GM23338 (cell line): Measurements from ENCODE around the gene TMEM163. TPM values are rescaled to one million over a fixed set of nuclear protein-coding genes. Genes with fewer than 3 reads are reported as not detected.

Source experiments
- ATAC-seq: fragments of 200-7000 bp; cut with Tn5 transposase; 3 replicates; pipeline ENCODE4 v1.9.1; 2020
- DNase-seq: peaks from one replicate; pipeline ENCODE4 v3.0.0-alpha.2; 2015; ENCODE audit warnings: low spot score
- H2AFZ ChIP-seq: fragments of 200-600 bp; sonication (generic); 2 replicates; pipeline ENCODE4 v1.8.0; 2016; ENCODE audit warnings: antibody characterized with exemption, mild to moderate bottlenecking, moderate library complexity
- H3F3A ChIP-seq: fragments of 200-600 bp; sonication (generic); replicated peaks from 2 replicates; pipeline ENCODE4 v1.8.0; 2017; ENCODE audit warnings: antibody characterized with exemption, mixed run types, low read depth
- H3K27ac ChIP-seq: fragments of 200-600 bp; sonication (generic); 2 replicates; pipeline ENCODE4 v1.6.1; 2016; ENCODE audit warnings: low read depth
- H3K27me3 ChIP-seq: fragments of 200-600 bp; sonication (generic); 2 replicates; pipeline ENCODE4 v1.8.0; 2016; ENCODE audit warnings: mild to moderate bottlenecking, mixed run types, moderate library complexity; ENCODE audit not compliant: insufficient read depth
- H3K36me3 ChIP-seq: fragments of 200-600 bp; sonication (generic); 2 replicates; pipeline ENCODE4 v1.8.0; 2016; ENCODE audit warnings: mild to moderate bottlenecking; ENCODE audit not compliant: insufficient read depth
- H3K4me1 ChIP-seq: fragments of 200-600 bp; sonication (generic); 2 replicates; pipeline ENCODE4 v1.8.0; 2016; ENCODE audit warnings: mild to moderate bottlenecking, moderate library complexity; ENCODE audit not compliant: insufficient read depth
- H3K4me2 ChIP-seq: fragments of 200-600 bp; sonication (generic); 2 replicates; pipeline ENCODE4 v1.7.1; 2017; ENCODE audit warnings: mixed run types
- H3K4me3 ChIP-seq: fragments of 200-600 bp; sonication (generic); 2 replicates; pipeline ENCODE4 v1.6.1; 2016; ENCODE audit warnings: mixed run types
- H3K79me2 ChIP-seq: fragments of 200-600 bp; sonication (generic); replicated peaks from 2 replicates; pipeline ENCODE4 v1.8.0; 2017; ENCODE audit warnings: mild to moderate bottlenecking; ENCODE audit not compliant: insufficient read depth
- H3K9me2 ChIP-seq: fragments of 200-600 bp; sonication (generic); 2 replicates; pipeline ENCODE4 v1.8.0; 2017; ENCODE audit not compliant: insufficient read depth
- H4K20me1 ChIP-seq: fragments of 200-600 bp; sonication (generic); replicated peaks from 2 replicates; pipeline ENCODE4 v1.8.0; 2017; ENCODE audit warnings: mild to moderate bottlenecking; ENCODE audit not compliant: insufficient read depth
- H3K27ac Mint-ChIP-seq: 2 replicates; pipeline ENCODE4 v1.8.0; 2020; ENCODE audit warnings: inconsistent platforms, mild to moderate bottlenecking, moderate library complexity, mixed read lengths
- H3K27me3 Mint-ChIP-seq: 3 replicates; pipeline ENCODE4 v1.8.0; 2022; ENCODE audit warnings: low read depth, mild to moderate bottlenecking, moderate library complexity, mixed read lengths, inconsistent platforms; ENCODE audit not compliant: insufficient read depth, poor library complexity
- H3K36me3 Mint-ChIP-seq: 3 replicates; pipeline ENCODE4 v1.8.0; 2021; ENCODE audit warnings: low read depth, mild to moderate bottlenecking, inconsistent platforms, moderate library complexity, mixed read lengths
- H3K4me1 Mint-ChIP-seq: 3 replicates; pipeline ENCODE4 v1.8.0; 2020; ENCODE audit warnings: mild to moderate bottlenecking, inconsistent platforms, mixed read lengths
- H3K4me3 Mint-ChIP-seq: 3 replicates; pipeline ENCODE4 v1.8.0; 2021; ENCODE audit warnings: moderate library complexity, mild to moderate bottlenecking, inconsistent platforms, mixed read lengths
- H3K9me3 Mint-ChIP-seq: 3 replicates; pipeline ENCODE4 v1.8.0; 2020; ENCODE audit warnings: moderate library complexity, mild to moderate bottlenecking, inconsistent platforms, mixed read lengths
- CREB1 ChIP-seq: fragments of 250-450 bp; sonication (Bioruptor Pico); IDR thresholded peaks from 2 replicates; pipeline ENCODE4 v1.5.0; 2020; ENCODE audit warnings: low read depth, mild to moderate bottlenecking, moderate library complexity
- EZH2 ChIP-seq: fragments of 200-600 bp; sonication (generic); IDR thresholded peaks from one replicate; pipeline ENCODE4 v1.8.0; 2017; ENCODE audit warnings: antibody characterized with exemption, mild to moderate bottlenecking, low read depth; ENCODE audit not compliant: unreplicated experiment
- EZH2phosphoT487 ChIP-seq: fragments of 200-600 bp; sonication (generic); IDR thresholded peaks from one replicate; pipeline ENCODE4 v1.8.1; 2018; ENCODE audit warnings: antibody characterized with exemption; ENCODE audit not compliant: unreplicated experiment
- JUNB ChIP-seq: IDR thresholded peaks from one replicate; pipeline ENCODE4 v1.6.1; 2016; ENCODE audit warnings: antibody characterized with exemption; ENCODE audit not compliant: unreplicated experiment
- NANOG ChIP-seq: IDR thresholded peaks from 2 replicates; pipeline ENCODE4 v1.6.1; 2016; ENCODE audit warnings: antibody characterized with exemption, borderline replicate concordance
- POLR2AphosphoS5 ChIP-seq: IDR thresholded peaks from 2 replicates; pipeline ENCODE4 v1.6.1; 2016; ENCODE audit warnings: antibody characterized with exemption, low read depth
- STAT1 ChIP-seq: IDR thresholded peaks from one replicate; pipeline ENCODE4 v1.6.1; 2016; ENCODE audit warnings: antibody characterized with exemption; ENCODE audit not compliant: unreplicated experiment
- ZNF114 ChIP-seq: fragments of 250-450 bp; sonication (Bioruptor Pico); IDR thresholded peaks from 2 replicates; pipeline ENCODE4 v1.5.0; 2020; ENCODE audit warnings: mild to moderate bottlenecking, moderate library complexity
- ZNF331 ChIP-seq: fragments of 250-450 bp; sonication (Bioruptor Pico); IDR thresholded peaks from 2 replicates; pipeline ENCODE4 v1.5.0; 2020; ENCODE audit warnings: low read depth, mild to moderate bottlenecking, moderate library complexity
- polyA plus RNA-seq: library from polyadenylated mRNA; unstranded; fragments of >200 nt; fragmentation: Nextera tagmentation; extraction: Ambion mirVana; gene quantifications from 2 replicates; pipeline ENCODE4 v1.2.1, GENCODE V29; 2016
- total RNA-seq: library from RNA; depleted of rRNA; stranded (reverse); fragments of >200 nt; shearing (Covaris generic); gene quantifications from 2 replicates; pipeline ENCODE4 v1.2.3, GENCODE V29; 2014
- TF ChIP-seq, protein P1 (sequence below): fragments of 250-450 bp; sonication (Bioruptor Pico); IDR thresholded peaks from 2 replicates; pipeline ENCODE4 v1.5.0; 2020; ENCODE audit warnings: mild to moderate bottlenecking, moderate library complexity
- TF ChIP-seq, protein P2 (sequence below): IDR thresholded peaks from 2 replicates; pipeline ENCODE4 v1.6.1; 2016; ENCODE audit warnings: antibody characterized with exemption
- TF ChIP-seq, protein P3 (sequence below), 2 experiments: fragments of 200-600 bp in 1 of 2; sonication (generic) in 1 of 2; conservative IDR thresholded peaks; 2 replicates each; pipeline versions ENCODE4 v1.5.1 to v1.6.1; 2016 to 2017; ENCODE audit warnings: antibody characterized with exemption in 2 of 2, low read depth in 2 of 2, mild to moderate bottlenecking in 2 of 2, moderate library complexity in 1 of 2
- TF ChIP-seq, protein P4 (sequence below): IDR thresholded peaks from one replicate; pipeline ENCODE4 v1.6.1; 2018; ENCODE audit warnings: antibody characterized with exemption; ENCODE audit not compliant: unreplicated experiment

The TMEM163 gene
- total and polyA plus RNA-seq, 2 experiments from 2014 or later, result 1.1 to 1.8 TPM

DNA sequence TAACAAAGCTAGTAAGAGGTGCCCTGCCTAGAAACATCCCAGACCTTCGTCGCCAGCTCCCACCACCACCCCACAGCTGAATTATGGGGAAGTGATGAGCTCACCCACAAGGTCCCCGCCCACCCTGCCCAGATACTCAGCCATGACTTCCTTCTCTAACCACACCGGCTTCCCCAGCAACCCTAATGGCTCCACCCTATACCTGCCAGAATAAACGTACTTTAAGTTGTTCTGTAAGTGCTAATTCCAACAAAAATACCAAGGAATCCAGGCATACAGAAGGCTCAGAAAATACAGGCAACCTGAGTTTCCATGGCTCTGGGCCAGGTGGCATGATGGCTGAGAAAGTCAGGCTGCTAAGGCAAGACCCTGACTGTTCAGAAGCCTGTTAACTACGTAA is 39.1 kb downstream of the TMEM163 start:
- no peak for ATAC-seq
- no peaks in the 10 kb centered on the region for H3K79me2 ChIP-seq
- TF ChIP-seq ZNF331 (CRISPR knock-in tag), result no peak
- TF ChIP-seq POLR2AphosphoS5, result no peak
- TF ChIP-seq STAT1, result no peak
- TF ChIP-seq CREB1, result no peak
- TF ChIP-seq, protein P1, sequence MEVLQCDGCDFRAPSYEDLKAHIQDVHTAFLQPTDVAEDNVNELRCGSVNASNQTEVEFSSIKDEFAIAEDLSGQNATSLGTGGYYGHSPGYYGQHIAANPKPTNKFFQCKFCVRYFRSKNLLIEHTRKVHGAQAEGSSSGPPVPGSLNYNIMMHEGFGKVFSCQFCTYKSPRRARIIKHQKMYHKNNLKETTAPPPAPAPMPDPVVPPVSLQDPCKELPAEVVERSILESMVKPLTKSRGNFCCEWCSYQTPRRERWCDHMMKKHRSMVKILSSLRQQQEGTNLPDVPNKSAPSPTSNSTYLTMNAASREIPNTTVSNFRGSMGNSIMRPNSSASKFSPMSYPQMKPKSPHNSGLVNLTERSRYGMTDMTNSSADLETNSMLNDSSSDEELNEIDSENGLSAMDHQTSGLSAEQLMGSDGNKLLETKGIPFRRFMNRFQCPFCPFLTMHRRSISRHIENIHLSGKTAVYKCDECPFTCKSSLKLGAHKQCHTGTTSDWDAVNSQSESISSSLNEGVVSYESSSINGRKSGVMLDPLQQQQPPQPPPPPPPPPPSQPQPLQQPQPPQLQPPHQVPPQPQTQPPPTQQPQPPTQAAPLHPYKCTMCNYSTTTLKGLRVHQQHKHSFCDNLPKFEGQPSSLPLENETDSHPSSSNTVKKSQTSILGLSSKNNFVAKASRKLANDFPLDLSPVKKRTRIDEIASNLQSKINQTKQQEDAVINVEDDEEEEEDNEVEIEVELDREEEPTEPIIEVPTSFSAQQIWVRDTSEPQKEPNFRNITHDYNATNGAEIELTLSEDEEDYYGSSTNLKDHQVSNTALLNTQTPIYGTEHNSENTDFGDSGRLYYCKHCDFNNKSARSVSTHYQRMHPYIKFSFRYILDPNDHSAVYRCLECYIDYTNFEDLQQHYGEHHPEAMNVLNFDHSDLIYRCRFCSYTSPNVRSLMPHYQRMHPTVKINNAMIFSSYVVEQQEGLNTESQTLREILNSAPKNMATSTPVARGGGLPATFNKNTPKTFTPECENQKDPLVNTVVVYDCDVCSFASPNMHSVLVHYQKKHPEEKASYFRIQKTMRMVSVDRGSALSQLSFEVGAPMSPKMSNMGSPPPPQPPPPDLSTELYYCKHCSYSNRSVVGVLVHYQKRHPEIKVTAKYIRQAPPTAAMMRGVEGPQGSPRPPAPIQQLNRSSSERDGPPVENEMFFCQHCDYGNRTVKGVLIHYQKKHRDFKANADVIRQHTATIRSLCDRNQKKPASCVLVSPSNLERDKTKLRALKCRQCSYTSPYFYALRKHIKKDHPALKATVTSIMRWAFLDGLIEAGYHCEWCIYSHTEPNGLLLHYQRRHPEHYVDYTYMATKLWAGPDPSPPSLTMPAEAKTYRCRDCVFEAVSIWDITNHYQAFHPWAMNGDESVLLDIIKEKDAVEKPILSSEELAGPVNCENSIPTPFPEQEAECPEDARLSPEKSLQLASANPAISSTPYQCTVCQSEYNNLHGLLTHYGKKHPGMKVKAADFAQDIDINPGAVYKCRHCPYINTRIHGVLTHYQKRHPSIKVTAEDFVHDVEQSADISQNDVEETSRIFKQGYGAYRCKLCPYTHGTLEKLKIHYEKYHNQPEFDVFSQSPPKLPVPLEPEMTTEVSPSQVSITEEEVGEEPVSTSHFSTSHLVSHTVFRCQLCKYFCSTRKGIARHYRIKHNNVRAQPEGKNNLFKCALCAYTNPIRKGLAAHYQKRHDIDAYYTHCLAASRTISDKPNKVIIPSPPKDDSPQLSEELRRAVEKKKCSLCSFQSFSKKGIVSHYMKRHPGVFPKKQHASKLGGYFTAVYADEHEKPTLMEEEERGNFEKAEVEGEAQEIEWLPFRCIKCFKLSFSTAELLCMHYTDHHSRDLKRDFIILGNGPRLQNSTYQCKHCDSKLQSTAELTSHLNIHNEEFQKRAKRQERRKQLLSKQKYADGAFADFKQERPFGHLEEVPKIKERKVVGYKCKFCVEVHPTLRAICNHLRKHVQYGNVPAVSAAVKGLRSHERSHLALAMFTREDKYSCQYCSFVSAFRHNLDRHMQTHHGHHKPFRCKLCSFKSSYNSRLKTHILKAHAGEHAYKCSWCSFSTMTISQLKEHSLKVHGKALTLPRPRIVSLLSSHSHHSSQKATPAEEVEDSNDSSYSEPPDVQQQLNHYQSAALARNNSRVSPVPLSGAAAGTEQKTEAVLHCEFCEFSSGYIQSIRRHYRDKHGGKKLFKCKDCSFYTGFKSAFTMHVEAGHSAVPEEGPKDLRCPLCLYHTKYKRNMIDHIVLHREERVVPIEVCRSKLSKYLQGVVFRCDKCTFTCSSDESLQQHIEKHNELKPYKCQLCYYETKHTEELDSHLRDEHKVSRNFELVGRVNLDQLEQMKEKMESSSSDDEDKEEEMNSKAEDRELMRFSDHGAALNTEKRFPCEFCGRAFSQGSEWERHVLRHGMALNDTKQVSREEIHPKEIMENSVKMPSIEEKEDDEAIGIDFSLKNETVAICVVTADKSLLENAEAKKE (CRISPR knock-in tag), result no peak
- TF ChIP-seq, protein P2, sequence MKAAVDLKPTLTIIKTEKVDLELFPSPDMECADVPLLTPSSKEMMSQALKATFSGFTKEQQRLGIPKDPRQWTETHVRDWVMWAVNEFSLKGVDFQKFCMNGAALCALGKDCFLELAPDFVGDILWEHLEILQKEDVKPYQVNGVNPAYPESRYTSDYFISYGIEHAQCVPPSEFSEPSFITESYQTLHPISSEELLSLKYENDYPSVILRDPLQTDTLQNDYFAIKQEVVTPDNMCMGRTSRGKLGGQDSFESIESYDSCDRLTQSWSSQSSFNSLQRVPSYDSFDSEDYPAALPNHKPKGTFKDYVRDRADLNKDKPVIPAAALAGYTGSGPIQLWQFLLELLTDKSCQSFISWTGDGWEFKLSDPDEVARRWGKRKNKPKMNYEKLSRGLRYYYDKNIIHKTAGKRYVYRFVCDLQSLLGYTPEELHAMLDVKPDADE, result no peak
- no peak for TF ChIP-seq NANOG
- no peak for TF ChIP-seq JUNB
- TF ChIP-seq, protein P3, sequence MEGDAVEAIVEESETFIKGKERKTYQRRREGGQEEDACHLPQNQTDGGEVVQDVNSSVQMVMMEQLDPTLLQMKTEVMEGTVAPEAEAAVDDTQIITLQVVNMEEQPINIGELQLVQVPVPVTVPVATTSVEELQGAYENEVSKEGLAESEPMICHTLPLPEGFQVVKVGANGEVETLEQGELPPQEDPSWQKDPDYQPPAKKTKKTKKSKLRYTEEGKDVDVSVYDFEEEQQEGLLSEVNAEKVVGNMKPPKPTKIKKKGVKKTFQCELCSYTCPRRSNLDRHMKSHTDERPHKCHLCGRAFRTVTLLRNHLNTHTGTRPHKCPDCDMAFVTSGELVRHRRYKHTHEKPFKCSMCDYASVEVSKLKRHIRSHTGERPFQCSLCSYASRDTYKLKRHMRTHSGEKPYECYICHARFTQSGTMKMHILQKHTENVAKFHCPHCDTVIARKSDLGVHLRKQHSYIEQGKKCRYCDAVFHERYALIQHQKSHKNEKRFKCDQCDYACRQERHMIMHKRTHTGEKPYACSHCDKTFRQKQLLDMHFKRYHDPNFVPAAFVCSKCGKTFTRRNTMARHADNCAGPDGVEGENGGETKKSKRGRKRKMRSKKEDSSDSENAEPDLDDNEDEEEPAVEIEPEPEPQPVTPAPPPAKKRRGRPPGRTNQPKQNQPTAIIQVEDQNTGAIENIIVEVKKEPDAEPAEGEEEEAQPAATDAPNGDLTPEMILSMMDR (conservative IDR thresholded peaks at IDR 0.05; ENCODE audit: low read depth in 2 of 2), result no peak
- no peak for TF ChIP-seq ZNF114
- TF ChIP-seq EZH2phosphoT487, result no peak
- TF ChIP-seq, protein P4, sequence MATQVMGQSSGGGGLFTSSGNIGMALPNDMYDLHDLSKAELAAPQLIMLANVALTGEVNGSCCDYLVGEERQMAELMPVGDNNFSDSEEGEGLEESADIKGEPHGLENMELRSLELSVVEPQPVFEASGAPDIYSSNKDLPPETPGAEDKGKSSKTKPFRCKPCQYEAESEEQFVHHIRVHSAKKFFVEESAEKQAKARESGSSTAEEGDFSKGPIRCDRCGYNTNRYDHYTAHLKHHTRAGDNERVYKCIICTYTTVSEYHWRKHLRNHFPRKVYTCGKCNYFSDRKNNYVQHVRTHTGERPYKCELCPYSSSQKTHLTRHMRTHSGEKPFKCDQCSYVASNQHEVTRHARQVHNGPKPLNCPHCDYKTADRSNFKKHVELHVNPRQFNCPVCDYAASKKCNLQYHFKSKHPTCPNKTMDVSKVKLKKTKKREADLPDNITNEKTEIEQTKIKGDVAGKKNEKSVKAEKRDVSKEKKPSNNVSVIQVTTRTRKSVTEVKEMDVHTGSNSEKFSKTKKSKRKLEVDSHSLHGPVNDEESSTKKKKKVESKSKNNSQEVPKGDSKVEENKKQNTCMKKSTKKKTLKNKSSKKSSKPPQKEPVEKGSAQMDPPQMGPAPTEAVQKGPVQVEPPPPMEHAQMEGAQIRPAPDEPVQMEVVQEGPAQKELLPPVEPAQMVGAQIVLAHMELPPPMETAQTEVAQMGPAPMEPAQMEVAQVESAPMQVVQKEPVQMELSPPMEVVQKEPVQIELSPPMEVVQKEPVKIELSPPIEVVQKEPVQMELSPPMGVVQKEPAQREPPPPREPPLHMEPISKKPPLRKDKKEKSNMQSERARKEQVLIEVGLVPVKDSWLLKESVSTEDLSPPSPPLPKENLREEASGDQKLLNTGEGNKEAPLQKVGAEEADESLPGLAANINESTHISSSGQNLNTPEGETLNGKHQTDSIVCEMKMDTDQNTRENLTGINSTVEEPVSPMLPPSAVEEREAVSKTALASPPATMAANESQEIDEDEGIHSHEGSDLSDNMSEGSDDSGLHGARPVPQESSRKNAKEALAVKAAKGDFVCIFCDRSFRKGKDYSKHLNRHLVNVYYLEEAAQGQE, result no peak
- TF ChIP-seq EZH2, result no peak
- no peak for DNase-seq
- no peaks in the 10 kb centered on the region for H3K27me3 ChIP-seq
- peaks cover 12% of the 10 kb centered on the region; the same call in 1 of the 2 replicates for H3K4me1 ChIP-seq
- no peak overlapping the region for H2AFZ ChIP-seq
- no peaks in the 10 kb centered on the region for H3K27me3 Mint-ChIP-seq
- H3K9me3 Mint-ChIP-seq, result no peaks in the 10 kb centered on the region
- no peaks in the 10 kb centered on the region for H3F3A ChIP-seq
- no peak overlapping the region for H3K4me2 ChIP-seq
- no peak overlapping the region for H3K27ac Mint-ChIP-seq
- H3K4me1 Mint-ChIP-seq, result peaks cover 30% of the 10 kb centered on the region
- no peak overlapping the region for H3K4me3 Mint-ChIP-seq
- H3K27ac ChIP-seq, result no peak overlapping the region
- no peaks in the 10 kb centered on the region for H4K20me1 ChIP-seq
- no peak overlapping the region for H3K4me3 ChIP-seq
- H3K9me2 ChIP-seq, result no peaks in the 10 kb centered on the region; the same call in 1 of the 2 replicates
- no peaks in the 10 kb centered on the region for H3K36me3 Mint-ChIP-seq
- no peaks in the 10 kb centered on the region for H3K36me3 ChIP-seq
